OCI-LY7 (cell line): ENCODE measurements around the gene CD44. TPM values are rescaled to one million over a fixed set of nuclear protein-coding genes. Genes with fewer than 3 reads are reported as not detected.

Experiments
- BruUV-seq: library from RNA; stranded (reverse); fragments of 400-500 nt; replicated peaks from 2 replicates; lab custom pipeline; 2021; lab: Mats Ljungman, UMichigan
- CTCF ChIA-PET: fragments of 300-600 bp; sonication (Branson Sonifier 250); formaldehyde crosslinking; loops from one replicate; lab custom pipeline; 2022; ENCODE audit warnings: antibody characterized with exemption; ENCODE audit not compliant: unreplicated experiment; lab: Charles Lee
- POLR2A ChIA-PET: fragments of 300-600 bp; sonication (Branson Sonifier 250); formaldehyde crosslinking; loops from one replicate; lab custom pipeline; 2022; ENCODE audit warnings: antibody characterized with exemption; lab: Charles Lee
- DNase-seq: peaks from one replicate; pipeline ENCODE4 v3.0.0-alpha.2; 2015; ENCODE audit warnings: low spot score
- H2AFZ ChIP-seq: fragments of 200-600 bp; sonication (generic), shearing (Covaris generic); 2 replicates; pipeline ENCODE4 v1.6.1; 2014; ENCODE audit warnings: mild to moderate bottlenecking, antibody characterized with exemption, low read length, moderate library complexity
- H3K27ac ChIP-seq: fragments of 200-600 bp; sonication (generic); 2 replicates; pipeline ENCODE4 v1.5.1; 2014; ENCODE audit warnings: mixed run types, low read depth, mild to moderate bottlenecking, moderate library complexity, low read length, inconsistent platforms; ENCODE audit not compliant: poor library complexity, severe bottlenecking
- H3K36me3 ChIP-seq: fragments of 200-600 bp; sonication (generic); 2 replicates; pipeline ENCODE4 v1.6.1; 2014; ENCODE audit warnings: mild to moderate bottlenecking, antibody characterized with exemption, low read length, moderate library complexity, mixed read lengths; ENCODE audit not compliant: insufficient read depth
- H3K4me1 ChIP-seq: fragments of 200-600 bp; sonication (generic); 2 replicates; pipeline ENCODE4 v1.5.1; 2014; ENCODE audit warnings: mild to moderate bottlenecking, low read length; ENCODE audit not compliant: insufficient read depth, poor library complexity, severe bottlenecking
- H3K4me2 ChIP-seq: fragments of 200-600 bp; sonication (generic); 2 replicates; pipeline ENCODE4 v1.6.1; 2014; ENCODE audit warnings: mild to moderate bottlenecking, low read length
- H3K4me3 ChIP-seq: fragments of 200-600 bp; sonication (generic); 2 replicates; pipeline ENCODE4 v1.5.1; 2014; ENCODE audit warnings: mild to moderate bottlenecking, low read depth, low read length; ENCODE audit not compliant: poor library complexity, severe bottlenecking
- H3K79me2 ChIP-seq: fragments of 200-600 bp; sonication (generic); 2 replicates; pipeline ENCODE4 v1.6.1; 2016; ENCODE audit warnings: low read depth, mild to moderate bottlenecking, low read length, moderate library complexity, mixed read lengths; ENCODE audit not compliant: insufficient read depth
- H3K9me2 ChIP-seq: fragments of 200-600 bp; sonication (generic); 2 replicates; pipeline ENCODE4 v1.6.1; 2016; ENCODE audit warnings: mild to moderate bottlenecking, low read length, mixed read lengths; ENCODE audit not compliant: insufficient read depth
- H3K9me3 ChIP-seq: fragments of 200-600 bp; sonication (generic); 2 replicates; pipeline ENCODE4 v1.6.1; 2014; ENCODE audit warnings: mild to moderate bottlenecking, mixed run types, low read length, mixed read lengths
- H4K20me1 ChIP-seq: fragments of 200-600 bp; sonication (generic); 2 replicates; pipeline ENCODE4 v1.6.1; 2014; ENCODE audit warnings: mild to moderate bottlenecking, antibody characterized with exemption, low read length, moderate library complexity, mixed read lengths; ENCODE audit not compliant: insufficient read depth
- CTCF ChIP-seq: fragments of 200-600 bp; sonication (generic); conservative IDR thresholded peaks from 2 replicates; pipeline ENCODE4 v1.5.1; 2014; ENCODE audit warnings: mild to moderate bottlenecking, antibody characterized with exemption, low read length, moderate library complexity, mixed read lengths
- EZH2phosphoT487 ChIP-seq: fragments of 200-600 bp; sonication (generic); IDR thresholded peaks from 2 replicates; pipeline ENCODE4 v1.6.1; 2018; ENCODE audit warnings: low read depth, borderline replicate concordance, mild to moderate bottlenecking, mixed run types, antibody characterized with exemption, low read length, moderate library complexity, mixed read lengths
- intact Hi-C: fragments of 100-400 bp; cut with micrococcal nuclease; formaldehyde crosslinking; loops from one replicate; pipeline ENCODE4 v1.10.0; 2022; ENCODE audit not compliant: unreplicated experiment
- total RNA-seq, 2 experiments: library from RNA; depleted of rRNA in 1 of 2; stranded (reverse); fragments of >200 nt in 1 of 2; shearing (Covaris generic) in 1 of 2; gene quantifications; 2 replicates each; pipeline ENCODE4 v1.2.3, GENCODE V29; 2014 to 2022

The CD44 gene
- total RNA-seq, 2 experiments from 2014 or later: 0.55 TPM; not detected in 1

- H2AFZ ChIP-seq: peak overlapping the region; percentile 60
- CTCF ChIA-PET: no interaction called here
- TF ChIP-seq EZH2phosphoT487 (no peak), CTCF (no peak)
- peak; percentile 83 for DNase-seq
- H3K36me3 ChIP-seq: no peaks in the 10 kb centered on the region
- H4K20me1 ChIP-seq: no peaks in the 10 kb centered on the region
- peak overlapping the region; percentile 64 for H3K4me2 ChIP-seq
- intact Hi-C loops: no loop called here
- peaks cover 77% of the 10 kb centered on the region for H3K4me1 ChIP-seq
- H3K27ac ChIP-seq: peak overlapping the region; percentile 52
- POLR2A ChIA-PET: interaction anchor here (0.6 to 4.0 kb wide), 6 partner anchors 12 to 70 kb away, joined by 3 to 23 read pairs (median 3); no protein-coding TSS in a partner anchor
- H3K9me2 ChIP-seq: no peaks in the 10 kb centered on the region
- H3K9me3 ChIP-seq: no peaks in the 10 kb centered on the region
- no peaks in the 10 kb centered on the region for H3K79me2 ChIP-seq
- BruUV-seq: no TSS peak
- peak overlapping the region; percentile 16 for H3K4me3 ChIP-seq
Observed at GRCh38 chr11:35114906-35115687, 23.9 kb upstream of the CD44 start.

GRCh38 chr11:35115688-35116030, 23.3 kb upstream of the CD44 start:
- Histone ChIP-seq H3K9me3 (no peaks in the 10 kb centered on the region), H3K9me2 (no peaks in the 10 kb centered on the region), H3K36me3 (no peaks in the 10 kb centered on the region), H3K79me2 (no peaks in the 10 kb centered on the region), H3K4me3 (peak overlapping the region; percentile 16), H4K20me1 (no peaks in the 10 kb centered on the region), H3K27ac (peak overlapping the region; percentile 52), H3K4me2 (peak overlapping the region; percentile 64), H3K4me1 (peaks cover 79% of the 10 kb centered on the region), H2AFZ (peak overlapping the region; percentile 60)
- CTCF ChIA-PET: no interaction called here
- BruUV-seq: no TSS peak
- DNase-seq: peak; percentile 44
- POLR2A ChIA-PET: interaction anchor here (0.7 to 4.0 kb wide), 6 partner anchors 12 to 71 kb away, joined by 3 to 23 read pairs (median 4); no protein-coding TSS in a partner anchor
- no peak for TF ChIP-seq CTCF
- no peak for TF ChIP-seq EZH2phosphoT487
- intact Hi-C loops: no loop called here

- H3K9me2 ChIP-seq: no peaks in the 10 kb centered on the region
- H2AFZ ChIP-seq: peak overlapping the region; percentile 60; the same call in 1 of the 2 replicates
- H3K4me1 ChIP-seq: peaks cover 79% of the 10 kb centered on the region
- intact Hi-C loops: no loop called here
- peak overlapping the region; percentile 64 for H3K4me2 ChIP-seq
- no TSS peak for BruUV-seq
- ChIA-PET CTCF (interaction anchor here (0.9 to 1.3 kb wide), 3 partner anchors 24 to 57 kb away, joined by 3 to 4 read pairs (median 4); no protein-coding TSS in a partner anchor), POLR2A (interaction anchor here (0.8 to 4.0 kb wide), 13 partner anchors 9 to 71 kb away, joined by 3 to 23 read pairs (median 4); partner anchors contain the start of gene CD44)
- H3K36me3 ChIP-seq: no peaks in the 10 kb centered on the region
- TF ChIP-seq CTCF: no peak
- no peak for TF ChIP-seq EZH2phosphoT487
- H3K9me3 ChIP-seq: no peaks in the 10 kb centered on the region
- DNase-seq: no peak
- H3K4me3 ChIP-seq: no peak overlapping the region
- no peaks in the 10 kb centered on the region for H3K79me2 ChIP-seq
- H4K20me1 ChIP-seq: no peaks in the 10 kb centered on the region
- no peak overlapping the region for H3K27ac ChIP-seq
Observed at GRCh38 chr11:35116245-35116644, 22.7 kb upstream of the CD44 start.
